ENCODE data around the gene TTC33. TPM values are rescaled to one million over a fixed set of nuclear protein-coding genes. Genes with fewer than 3 reads are reported as not detected.

TTC33 gene
- total and polyA plus RNA-seq, 2 of the 13 experiments (the other 11 are each of a cell fraction or from before 2014, with no cell fraction given) = 4.5 to 20.0 TPM

GRCh38 chr5:40627706-40628105 lies 128.1 kb downstream of the TTC33 start:
- no peak overlapping the region for H3K9ac ChIP-seq (ENCODE audit: insufficient read depth, low read depth, low read length)
- no peaks in the 10 kb centered on the region for H3K27me3 ChIP-seq (ENCODE audit: control insufficient read depth in 1 of 2, insufficient read depth in 2 of 2, low read length in 2 of 2)
- CTCF ChIA-PET (ENCODE audit: low intra/inter-chr PET ratio, low total read pairs) = no interaction called here
- FAIRE-seq (no peak), DNase-seq (ENCODE audit: low spot score) (no peak), ATAC-seq (no peak)
- no peaks in the 10 kb centered on the region for H4K20me1 ChIP-seq (ENCODE audit: insufficient read depth, low read length)
- no peaks in the 10 kb centered on the region for H3K79me2 ChIP-seq (ENCODE audit: insufficient read depth, low read length)
- H3K4me2 ChIP-seq (ENCODE audit: low read depth, low read length) = no peak overlapping the region
- TF ChIP-seq, protein P1, sequence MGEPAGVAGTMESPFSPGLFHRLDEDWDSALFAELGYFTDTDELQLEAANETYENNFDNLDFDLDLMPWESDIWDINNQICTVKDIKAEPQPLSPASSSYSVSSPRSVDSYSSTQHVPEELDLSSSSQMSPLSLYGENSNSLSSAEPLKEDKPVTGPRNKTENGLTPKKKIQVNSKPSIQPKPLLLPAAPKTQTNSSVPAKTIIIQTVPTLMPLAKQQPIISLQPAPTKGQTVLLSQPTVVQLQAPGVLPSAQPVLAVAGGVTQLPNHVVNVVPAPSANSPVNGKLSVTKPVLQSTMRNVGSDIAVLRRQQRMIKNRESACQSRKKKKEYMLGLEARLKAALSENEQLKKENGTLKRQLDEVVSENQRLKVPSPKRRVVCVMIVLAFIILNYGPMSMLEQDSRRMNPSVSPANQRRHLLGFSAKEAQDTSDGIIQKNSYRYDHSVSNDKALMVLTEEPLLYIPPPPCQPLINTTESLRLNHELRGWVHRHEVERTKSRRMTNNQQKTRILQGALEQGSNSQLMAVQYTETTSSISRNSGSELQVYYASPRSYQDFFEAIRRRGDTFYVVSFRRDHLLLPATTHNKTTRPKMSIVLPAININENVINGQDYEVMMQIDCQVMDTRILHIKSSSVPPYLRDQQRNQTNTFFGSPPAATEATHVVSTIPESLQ (CRISPR knock-in tag; conservative IDR thresholded peaks at IDR 0.05) = no peak
- TF ChIP-seq REPIN1 (CRISPR knock-in tag; IDR thresholded peaks at IDR 0.05; ENCODE audit: borderline replicate concordance, low read depth) = no peak
- no peak for TF ChIP-seq ZNF274 (CRISPR knock-in tag; IDR thresholded peaks at IDR 0.05)
- TF ChIP-seq MXD1 (CRISPR knock-in tag; IDR thresholded peaks at IDR 0.05) = no peak
- TF ChIP-seq MTF2 (CRISPR knock-in tag; IDR thresholded peaks at IDR 0.05; ENCODE audit: borderline replicate concordance) = no peak
- TF ChIP-seq, protein P2, sequence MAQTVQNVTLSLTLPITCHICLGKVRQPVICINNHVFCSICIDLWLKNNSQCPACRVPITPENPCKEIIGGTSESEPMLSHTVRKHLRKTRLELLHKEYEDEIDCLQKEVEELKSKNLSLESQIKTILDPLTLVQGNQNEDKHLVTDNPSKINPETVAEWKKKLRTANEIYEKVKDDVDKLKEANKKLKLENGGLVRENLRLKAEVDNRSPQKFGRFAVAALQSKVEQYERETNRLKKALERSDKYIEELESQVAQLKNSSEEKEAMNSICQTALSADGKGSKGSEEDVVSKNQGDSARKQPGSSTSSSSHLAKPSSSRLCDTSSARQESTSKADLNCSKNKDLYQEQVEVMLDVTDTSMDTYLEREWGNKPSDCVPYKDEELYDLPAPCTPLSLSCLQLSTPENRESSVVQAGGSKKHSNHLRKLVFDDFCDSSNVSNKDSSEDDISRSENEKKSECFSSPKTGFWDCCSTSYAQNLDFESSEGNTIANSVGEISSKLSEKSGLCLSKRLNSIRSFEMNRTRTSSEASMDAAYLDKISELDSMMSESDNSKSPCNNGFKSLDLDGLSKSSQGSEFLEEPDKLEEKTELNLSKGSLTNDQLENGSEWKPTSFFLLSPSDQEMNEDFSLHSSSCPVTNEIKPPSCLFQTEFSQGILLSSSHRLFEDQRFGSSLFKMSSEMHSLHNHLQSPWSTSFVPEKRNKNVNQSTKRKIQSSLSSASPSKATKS (CRISPR knock-in tag; IDR thresholded peaks at IDR 0.05) = no peak
- TF ChIP-seq KLF15 (CRISPR knock-in tag; IDR thresholded peaks at IDR 0.05; ENCODE audit: borderline replicate concordance) = no peak
- no peak for TF ChIP-seq ZNF335 (CRISPR knock-in tag; IDR thresholded peaks at IDR 0.05)
- intact Hi-C loops (cut with micrococcal nuclease; ENCODE audit: unreplicated experiment) = no loop called here
- no peak overlapping the region for H3K27ac ChIP-seq (ENCODE audit: extremely low read length, insufficient read depth, low read length)
- no TSS peak for BruUV-seq (replicated peaks)
- H3K4me1 ChIP-seq (ENCODE audit: insufficient read depth, low read length) = no peaks in the 10 kb centered on the region
- 3% methylated on average over 2 of the region's 2 CpGs for WGBS (ENCODE audit: low lambda C conversion rate)
- in situ Hi-C loops (cut with HindIII; ENCODE audit: extremely low pct_ligation_motif_present, low pct_unique_long_range_greater_than_20kb) = no loop called here
- no peaks in the 10 kb centered on the region for H3K36me3 ChIP-seq (replicated peaks in 1 of 2; ENCODE audit: control insufficient read depth in 1 of 2, insufficient read depth in 2 of 2, low read length in 2 of 2)
- H3K4me3 ChIP-seq (replicated peaks in 1 of 3; ENCODE audit: insufficient read depth in 1 of 3, low read depth in 2 of 3, low read length in 3 of 3) = no peak overlapping the region
- no peak overlapping the region for H2AFZ ChIP-seq (ENCODE audit: low read length)
- POLR2A ChIA-PET = no interaction called here
- no peaks in the 10 kb centered on the region for H3K9me3 ChIP-seq (ENCODE audit: low read length)
